Measurements from ENCODE around the gene ANKMY2.

DNA sequence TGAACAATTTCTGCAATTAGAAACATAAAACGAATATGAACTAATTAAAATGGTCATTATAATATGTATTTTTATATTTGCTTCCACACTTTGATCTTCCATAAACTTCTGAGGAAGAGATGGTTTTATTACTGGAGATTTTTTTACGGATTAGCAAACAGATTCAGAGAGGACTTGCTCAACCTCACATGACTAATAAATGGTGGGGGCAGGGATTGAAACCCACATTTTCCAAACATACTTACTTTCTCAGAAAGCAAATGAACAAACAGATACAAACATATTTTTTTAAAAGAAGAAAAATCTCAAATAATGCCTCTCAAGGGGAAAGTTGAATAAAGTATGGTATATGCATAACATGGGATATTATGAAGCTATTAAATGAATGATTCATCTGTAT is 18.3 kb downstream of the ANKMY2 start:
- TF ChIP-seq CTCF (IDR thresholded peaks at IDR 0.05 in 4 of 5, conservative IDR thresholded peaks at IDR 0.05 in 1 of 5) (no peak), POLR2A (IDR thresholded peaks at IDR 0.05) (no peak)
